Measurements from ENCODE around the gene NOS3.

- no peak for TF ChIP-seq CTCF (IDR thresholded peaks at IDR 0.05)
- no peak for TF ChIP-seq POLR2A (IDR thresholded peaks at IDR 0.05)
Observed at GRCh38 chr7:151053096-151053495, 62.3 kb downstream of the NOS3 start.

Measured in thyroid gland (tissue), 4 donors.